HG03175 (cell line): ENCODE measurements around the gene TEKT1.
A peak's percentile ranks its signal among the peaks of the same experiment; 100 is the strongest.

Experiments used
- ATAC-seq: cut with Tn5 transposase; IDR thresholded peaks from one replicate; pipeline ENCODE4 v1.9.1; 2021; ENCODE audit warnings: mild to moderate bottlenecking, moderate library complexity; ENCODE audit not compliant: unreplicated experiment

Gene TEKT1

GRCh38 chr17:6768447-6768846, 63.1 kb downstream of the TEKT1 start:
- ATAC-seq = no peak

DNA sequence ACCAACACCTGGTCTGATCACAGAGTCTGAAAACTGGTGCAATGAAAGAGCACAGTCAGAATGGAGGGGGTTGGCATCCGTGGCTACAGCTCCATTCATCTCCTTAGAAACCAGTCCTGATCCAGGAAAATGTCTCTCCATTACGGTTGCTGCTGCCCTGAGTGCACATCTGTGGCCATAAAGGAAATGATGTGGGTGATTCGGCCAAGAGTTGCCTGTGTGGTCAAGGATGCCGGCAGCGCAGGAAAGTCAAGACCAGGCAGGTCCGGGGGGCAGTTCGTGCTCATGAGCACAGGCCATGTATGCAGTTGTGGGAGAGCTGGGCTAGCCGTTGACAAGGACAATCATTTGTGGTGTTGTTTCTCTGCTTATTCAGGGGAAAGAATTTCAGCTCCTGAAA, 69.8 kb downstream of the TEKT1 start:
- ATAC-seq = no peak

DNA sequence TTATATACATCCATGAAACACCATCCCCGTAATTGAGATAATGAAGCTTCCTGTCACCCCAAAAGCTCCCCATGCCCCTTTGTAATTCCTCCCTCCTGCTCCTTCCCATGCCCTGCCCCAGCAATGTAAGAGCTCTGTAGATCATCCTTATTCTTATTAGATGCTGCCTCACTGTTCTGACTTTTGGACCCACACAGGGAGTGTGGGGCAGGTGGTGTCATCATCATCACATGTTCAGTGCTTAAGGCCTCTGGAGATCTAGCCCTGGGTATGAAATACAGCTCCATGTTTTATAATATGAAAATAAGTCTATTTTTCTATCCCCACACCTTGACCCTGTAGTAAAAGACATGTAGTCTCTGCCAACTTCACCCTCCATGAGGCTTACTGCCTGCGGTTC, 73.8 kb downstream of the TEKT1 start:
- ATAC-seq = no peak

DNA sequence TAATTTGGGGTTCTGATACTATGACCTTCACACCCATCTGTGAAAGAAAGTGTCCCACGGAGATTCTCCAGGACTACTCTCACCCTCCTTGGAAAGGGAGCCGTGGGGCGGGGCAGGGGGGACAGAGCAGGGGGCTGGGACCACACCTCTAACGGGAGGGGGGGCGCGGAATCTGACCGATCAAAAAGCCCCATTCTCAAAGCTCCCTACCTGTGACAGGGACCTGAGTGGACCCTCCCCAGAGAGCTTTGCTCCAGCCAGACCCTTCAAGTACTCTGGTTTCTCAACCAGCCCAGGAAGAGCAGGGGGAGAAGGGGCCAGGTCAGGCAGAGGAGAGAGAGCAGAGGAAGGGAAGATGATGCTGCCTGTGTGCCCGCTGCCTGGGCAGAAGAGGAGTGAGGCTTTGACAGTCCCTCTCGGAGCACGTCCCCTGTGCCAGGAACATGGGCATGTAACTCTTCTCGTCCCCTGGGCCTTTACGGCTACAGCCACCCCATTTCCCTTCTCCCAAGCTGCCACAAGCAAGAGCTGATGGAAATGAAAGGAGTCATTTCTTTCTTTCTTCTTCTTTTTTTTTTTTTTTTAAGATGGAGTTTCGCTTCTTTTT, 75.0 kb downstream of the TEKT1 start:
- peak; percentile 15 for ATAC-seq

DNA sequence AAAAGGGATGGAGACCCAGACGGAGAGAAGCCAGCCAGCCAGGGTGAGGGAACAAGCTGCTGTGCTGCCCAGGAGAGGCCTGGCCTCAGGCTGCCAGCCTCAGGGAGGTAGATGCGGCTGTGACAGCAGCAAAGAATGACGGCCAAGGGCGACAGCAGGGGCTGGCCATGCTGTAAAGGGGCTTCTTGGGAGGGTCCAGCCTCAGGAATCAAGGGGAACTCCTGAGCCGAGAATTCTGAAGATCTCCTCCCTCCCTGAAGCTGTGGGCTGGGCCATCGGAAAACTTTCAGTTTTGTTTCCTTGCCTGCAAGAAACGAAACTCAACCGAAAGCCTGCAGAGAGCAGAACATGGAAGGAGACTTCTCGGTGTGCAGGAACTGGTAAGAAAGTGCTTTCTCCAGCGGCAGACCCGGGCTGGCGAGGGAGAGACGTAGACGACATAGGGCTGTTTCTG, 75.8 kb downstream of the TEKT1 start, which contains the start of gene XAF1:
Gene XAF1, plus strand, starts transcription at position 316 of the 454 bp plus-strand sequence. Its CDS starts 33 bp downstream, at position 349.
- peak; percentile 72 for ATAC-seq

GRCh38 chr17:6755281-6755680, 76.2 kb downstream of the TEKT1 start:
- ATAC-seq = no peak

DNA sequence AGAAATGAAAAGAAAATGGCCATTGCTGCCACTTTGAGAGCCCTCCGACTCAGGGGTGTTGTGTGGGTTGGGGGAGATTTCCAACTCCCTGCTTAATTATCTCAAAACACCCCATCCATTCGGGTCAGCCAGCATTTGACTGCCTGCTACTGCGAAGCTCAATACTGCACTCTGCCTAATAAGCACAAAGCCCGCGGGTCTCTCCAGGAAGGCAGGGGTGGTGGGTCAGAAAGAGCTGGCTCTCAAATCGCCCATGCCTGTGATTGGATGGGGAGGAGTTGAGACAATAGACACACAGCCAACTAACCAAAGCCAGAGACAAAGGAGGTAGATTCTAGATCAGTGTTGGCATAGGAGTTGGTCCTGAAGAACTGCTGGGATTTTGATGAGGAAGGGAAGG, 78.0 kb downstream of the TEKT1 start:
- ATAC-seq = no peak

- ATAC-seq = no peak
Measured at GRCh38 chr17:6753006-6753445, 78.5 kb downstream of the TEKT1 start.

DNA sequence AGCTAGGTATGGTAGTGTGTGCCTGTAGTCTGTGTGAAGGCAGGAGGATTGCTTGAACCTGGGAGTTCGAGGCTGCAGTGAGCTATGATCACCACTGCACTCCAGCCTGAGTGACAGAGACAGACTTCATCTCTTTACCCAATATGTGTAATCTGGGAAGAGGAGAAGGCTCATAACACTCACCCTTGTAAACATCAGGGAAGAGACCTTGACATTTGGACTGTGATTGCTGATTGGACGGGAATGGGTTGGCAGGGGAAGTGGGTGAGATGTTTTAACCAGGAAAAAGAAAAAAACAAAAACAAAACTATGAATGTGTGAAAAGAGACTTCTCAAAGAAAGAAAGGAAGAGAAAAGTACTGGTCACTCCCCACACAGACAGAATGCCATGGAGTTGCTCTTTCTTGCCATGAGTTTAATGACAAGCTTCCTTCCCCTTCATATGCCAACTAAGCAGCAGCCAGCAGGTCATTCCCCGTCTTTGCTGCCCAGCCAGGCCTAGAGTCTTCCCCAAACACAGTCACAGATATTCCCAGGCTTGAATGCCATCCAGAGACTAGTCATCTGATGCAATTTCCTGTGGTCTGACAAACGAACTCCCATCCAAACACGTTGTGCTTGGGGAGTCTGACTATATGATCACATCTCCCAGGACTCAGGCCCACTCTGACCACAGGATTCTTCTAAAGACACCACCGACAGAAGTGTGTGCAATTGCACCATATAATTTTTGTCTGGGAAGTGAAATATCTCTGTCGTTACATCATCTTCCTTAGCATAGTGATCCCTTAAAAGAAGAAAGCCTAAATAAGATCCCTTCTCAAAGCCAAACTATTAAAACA, 79.2 kb downstream of the TEKT1 start:
- ATAC-seq = no peak

DNA sequence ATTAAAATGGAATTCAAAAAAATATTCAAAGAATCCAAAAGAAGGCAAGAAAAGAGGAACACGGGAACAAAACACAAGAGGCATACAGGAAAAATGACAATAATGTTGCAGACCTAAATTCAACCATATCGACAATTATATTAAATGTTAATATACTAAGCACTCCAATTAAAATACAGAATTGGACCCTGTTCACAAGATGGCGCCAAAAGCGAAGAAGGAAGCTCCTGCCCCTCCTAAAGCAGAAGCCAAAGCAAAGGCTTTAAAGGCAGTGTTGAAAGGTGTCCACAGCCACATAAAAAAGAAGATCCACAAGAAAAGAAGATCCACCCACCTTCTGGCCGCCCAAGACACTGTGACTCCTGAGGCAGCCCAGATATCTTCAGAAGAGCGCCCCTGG, 82.0 kb downstream of the TEKT1 start:
- no peak for ATAC-seq

- ATAC-seq = no peak
Measured at GRCh38 chr17:6748617-6749016, 82.9 kb downstream of the TEKT1 start.
